ENCODE results near the gene KCNH2.

GRCh38 chr7:150976529-150977381 is 1.4 kb downstream of the KCNH2 start:
- peak; percentile 28 to 81 (median 78) for TF ChIP-seq POLR2AphosphoS5 (IDR thresholded peaks at IDR 0.05)
- TF ChIP-seq POLR2A (IDR thresholded peaks at IDR 0.05) = no peak
- TF ChIP-seq CTCF (IDR thresholded peaks at IDR 0.05) = no peak
- peak in 2 of 4 donors; percentile 10 to 24 for TF ChIP-seq EP300 (IDR thresholded peaks at IDR 0.05)
